Activated T-cell treated with anti-CD3 and anti-CD28 coated beads for 48 hours (primary cell): ENCODE data around the gene BRSK1.
"Not testable (repeated sequence)": the region's sequence is repeated elsewhere in the genome, so short reads cannot be mapped to it uniquely, and the experiment has no call there.

Experiments
- DNase-seq: peaks from one replicate; pipeline ENCODE4 v3.0.0-alpha.2; 2020; ENCODE audit warnings: low read depth

BRSK1 gene

DNA sequence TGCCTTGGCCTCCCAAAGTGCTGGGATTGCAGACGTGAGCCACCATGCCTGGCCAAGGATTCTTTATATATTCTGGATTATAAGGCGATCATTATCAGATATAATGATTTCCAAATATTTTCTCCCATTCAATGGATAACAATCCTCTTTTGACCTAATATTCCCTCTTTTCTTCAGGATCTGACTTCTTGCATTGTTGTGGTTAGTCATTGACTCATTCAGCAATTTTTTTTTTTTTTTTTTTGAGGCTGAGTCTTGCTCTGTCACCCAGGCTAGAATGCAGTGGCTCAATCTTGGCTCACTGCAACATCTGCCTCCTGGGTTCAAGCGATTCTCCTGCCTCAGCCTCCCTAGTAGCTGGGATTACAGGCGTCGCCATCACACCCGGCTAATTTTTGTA, 46.0 kb downstream of the BRSK1 start:
- not testable (repeated sequence) for DNase-seq

DNA sequence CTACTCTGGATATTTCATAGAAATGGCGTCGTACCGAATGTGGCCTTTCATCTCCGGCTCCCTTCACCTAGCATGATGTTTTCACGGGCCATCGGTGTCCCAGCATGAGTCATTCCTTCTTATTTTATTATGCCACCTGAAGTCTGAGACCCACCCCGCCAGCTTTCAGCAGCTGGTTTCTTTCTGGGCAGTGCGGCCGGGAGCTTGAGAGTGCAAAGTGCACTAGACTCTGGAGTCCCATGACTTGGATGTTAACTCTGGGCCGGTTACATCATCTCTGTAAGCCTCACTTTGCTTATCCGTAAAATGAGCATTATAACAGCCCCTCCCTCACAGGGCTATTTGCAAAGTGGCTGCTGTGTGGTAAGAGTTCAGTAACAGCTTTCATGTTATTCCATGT, 50.1 kb downstream of the BRSK1 start:
- DNase-seq, result no peak

DNA sequence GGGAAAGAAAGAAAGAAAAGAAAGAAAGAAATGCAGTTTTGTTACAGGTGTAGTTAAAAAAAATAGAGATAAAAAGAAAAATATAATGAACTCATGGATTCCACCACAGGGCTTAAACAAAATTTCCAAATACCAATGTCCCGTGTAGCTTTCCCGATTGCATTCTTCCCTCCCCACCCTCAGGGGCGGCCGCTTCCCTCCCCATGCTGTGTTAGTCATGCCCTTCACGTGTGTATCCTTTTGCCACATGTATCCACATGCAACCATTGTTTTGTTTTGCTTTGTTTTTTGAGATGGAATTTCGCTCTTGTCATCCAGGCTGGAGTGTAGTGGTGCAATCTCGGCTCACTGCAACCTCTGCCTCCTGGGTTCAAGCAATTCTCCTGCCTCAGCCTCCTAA, 52.3 kb downstream of the BRSK1 start:
- DNase-seq, result no peak

DNA sequence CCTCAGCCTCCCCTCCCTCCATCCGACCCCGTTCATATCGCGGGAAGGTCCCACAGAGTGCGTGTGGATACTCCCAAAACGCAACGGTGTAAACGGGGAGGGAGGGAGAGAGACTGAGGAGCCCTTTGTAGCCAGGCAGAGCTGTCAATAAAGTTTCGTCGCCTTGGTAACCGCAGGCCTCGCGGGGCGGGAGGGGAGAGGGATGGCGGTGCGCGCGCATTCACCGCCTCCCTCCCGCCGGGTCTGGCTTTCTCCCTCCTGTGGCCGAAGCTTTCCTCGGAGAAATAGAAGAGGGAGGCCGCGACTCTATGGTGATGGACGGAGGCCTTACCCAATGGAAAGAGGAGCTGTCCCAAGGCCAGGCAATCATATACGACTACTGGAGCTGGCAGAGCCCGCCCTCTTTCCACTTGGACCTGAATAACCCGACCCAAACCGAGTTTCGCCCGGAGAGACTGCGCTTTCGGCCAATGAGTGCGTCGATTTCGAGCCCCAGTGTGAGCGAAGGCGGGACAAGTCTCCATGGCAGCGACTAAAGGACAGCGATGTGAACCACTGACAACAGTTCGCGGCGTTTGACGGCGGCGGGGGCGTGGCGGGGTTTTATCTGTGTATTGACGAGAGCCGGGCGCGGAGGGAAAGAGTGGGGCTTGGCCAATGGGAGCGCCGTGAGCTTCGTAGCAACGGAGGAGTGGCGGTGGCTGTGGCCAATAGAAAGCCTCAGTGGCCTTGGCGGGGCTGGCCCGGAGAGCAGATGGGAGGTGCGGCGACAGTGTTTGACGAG, 55.5 kb downstream of the BRSK1 start, which contains the start of gene KMT5C:
KMT5C (plus strand) TSS at position 772 of the 784 bp plus-strand sequence. CDS start 2,061 bp downstream, outside the sequence.
- DNase-seq, result peak; percentile 100

DNA sequence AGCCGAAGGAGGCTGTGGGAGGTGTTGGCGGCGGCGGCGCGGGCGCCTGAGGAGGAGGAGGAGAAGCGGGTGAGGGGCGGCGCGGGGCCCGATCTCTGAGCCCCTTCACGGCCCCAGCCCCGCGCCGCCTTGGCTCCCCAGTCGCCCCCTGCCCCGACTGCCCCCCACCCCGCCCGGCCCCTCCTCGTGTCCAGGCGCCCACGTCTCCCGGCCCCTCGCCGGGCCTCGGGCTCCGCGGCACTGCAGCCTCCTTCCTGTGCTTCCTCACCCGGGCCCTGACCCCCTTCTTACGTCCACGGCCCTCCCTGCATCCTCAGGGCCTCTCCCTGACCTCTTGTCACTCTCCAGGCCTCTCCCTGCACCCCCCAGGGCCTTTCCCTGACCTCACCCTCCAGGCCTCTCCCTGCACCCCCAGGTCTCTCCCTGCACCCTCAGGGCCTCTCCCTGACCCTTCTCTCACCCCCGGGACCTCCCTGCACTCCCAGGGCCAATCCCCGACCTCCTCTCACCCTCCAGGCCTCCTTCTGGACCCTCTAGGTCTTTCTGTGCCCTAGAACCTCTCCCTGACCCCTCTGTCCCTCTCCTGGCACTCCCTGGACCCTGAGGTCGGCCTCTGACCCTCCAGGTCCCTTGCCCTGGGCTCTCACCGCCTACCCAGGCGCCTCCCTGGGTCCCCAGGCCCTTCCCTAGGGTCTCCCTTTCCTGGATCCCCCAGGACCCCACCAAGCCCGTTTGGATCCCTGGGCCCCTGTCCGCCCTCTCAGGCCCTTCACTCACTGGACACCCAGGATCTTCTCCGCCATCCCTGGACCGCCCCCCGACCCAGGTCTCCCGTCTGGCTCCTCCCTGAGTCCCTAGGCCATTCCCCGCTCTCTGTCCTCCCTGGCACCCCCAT, 56.3 kb downstream of the BRSK1 start:
- peak; percentile 21 for DNase-seq

DNA sequence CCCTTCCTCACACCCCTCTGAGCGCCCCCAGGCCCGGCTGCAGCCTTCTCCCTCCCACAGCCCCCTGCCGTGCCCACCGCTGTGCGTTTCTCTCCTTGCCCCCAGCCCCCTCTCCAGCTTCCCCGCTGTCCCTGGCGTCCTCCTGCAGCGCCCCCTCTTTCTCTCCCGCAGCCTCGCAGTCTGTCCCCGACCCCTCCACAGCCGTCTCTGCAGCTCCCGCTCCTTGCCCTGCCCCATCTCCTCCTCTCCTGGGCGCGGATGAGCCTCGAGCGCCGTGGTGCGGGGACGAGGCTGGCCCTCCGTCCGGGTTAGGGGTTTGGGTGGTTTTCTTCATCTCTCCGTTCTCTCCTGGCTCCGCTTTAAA, 57.0 kb downstream of the BRSK1 start:
- peak; percentile 33 for DNase-seq

DNA sequence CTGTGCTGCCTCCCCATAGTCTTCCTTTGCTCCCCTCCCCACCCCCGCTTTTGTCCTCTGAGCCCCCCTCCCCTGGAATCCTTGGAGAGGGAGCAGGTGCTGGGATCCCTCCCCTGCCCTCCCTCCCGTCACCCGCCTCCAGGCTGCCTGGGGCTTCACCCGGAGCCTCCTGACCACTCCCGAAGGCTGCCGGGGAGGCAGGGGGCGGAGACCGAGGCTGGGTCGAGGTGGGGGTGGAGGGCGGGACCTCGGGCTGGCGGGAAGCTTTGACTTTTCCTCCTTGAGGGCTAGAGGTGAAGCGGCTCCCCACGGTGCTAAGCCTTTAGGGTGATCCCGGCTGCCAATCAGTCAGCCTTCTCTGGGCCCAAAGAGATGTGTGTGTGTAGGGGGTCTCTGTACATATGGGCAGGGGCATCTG, 57.4 kb downstream of the BRSK1 start:
- peak; percentile 73 for DNase-seq

DNA sequence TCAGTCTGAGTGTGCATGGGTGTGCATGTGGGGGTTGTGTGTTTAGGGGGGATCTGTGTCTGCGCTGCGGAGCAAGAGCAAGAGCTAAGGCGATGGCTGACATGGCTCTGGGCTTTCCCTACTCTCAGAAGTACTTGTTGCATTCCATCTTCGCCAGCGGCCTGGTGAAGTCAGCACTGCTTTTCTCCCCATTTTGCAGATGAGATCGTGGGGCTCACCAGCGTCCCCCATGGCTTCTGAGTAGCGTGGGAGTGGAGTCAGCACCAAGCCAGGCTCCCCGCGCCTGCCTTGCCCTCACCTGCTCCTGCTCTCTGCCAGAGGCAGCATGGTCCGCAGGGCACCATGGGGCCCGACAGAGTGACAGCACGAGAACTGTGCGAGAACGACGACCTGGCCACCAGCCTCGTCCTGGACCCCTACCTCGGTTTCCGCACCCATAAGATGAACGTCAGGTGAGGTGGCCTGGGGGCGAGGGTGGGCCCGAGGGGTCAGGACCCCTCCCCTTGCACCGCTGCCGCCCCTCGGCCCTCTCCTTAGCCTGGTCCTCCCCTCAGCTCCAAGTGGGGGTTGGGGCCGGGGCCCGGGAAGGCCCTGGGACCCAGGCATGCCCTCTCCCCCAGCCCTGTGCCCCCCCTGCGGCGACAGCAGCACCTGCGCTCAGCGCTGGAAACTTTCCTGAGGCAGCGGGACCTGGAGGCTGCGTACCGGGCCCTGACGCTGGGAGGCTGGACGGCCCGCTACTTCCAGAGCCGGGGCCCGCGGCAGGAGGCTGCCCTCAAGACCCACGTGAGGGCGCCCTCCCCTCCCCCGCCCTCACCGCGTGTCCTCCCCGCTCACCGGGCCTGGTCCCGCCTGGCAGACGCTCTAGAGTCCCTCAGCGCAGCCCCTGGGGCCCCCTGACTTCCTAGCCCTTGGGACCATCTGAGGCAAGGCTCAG, 58.1 kb downstream of the BRSK1 start:
- DNase-seq, result no peak

DNA sequence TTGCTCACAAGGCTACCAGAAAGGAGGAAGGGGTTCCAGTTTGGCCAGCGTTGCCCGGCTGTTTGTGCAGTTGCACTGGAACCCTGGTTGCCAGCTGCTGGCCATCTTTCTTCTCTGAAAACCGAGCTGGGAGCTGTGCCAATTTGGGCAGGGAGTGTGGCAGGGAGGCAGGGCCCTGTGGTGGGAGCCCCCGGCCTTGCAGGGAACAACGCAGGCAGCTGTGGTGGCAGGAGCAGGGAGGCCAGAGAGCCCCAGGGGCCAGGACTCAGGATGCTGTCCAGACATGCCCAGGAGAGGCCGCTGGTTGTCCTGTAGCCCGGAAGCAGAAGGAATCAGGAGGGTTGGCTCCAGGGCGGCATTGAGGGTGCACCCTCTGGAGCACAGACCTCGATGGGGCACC, 60.6 kb downstream of the BRSK1 start:
- no peak for DNase-seq

DNA sequence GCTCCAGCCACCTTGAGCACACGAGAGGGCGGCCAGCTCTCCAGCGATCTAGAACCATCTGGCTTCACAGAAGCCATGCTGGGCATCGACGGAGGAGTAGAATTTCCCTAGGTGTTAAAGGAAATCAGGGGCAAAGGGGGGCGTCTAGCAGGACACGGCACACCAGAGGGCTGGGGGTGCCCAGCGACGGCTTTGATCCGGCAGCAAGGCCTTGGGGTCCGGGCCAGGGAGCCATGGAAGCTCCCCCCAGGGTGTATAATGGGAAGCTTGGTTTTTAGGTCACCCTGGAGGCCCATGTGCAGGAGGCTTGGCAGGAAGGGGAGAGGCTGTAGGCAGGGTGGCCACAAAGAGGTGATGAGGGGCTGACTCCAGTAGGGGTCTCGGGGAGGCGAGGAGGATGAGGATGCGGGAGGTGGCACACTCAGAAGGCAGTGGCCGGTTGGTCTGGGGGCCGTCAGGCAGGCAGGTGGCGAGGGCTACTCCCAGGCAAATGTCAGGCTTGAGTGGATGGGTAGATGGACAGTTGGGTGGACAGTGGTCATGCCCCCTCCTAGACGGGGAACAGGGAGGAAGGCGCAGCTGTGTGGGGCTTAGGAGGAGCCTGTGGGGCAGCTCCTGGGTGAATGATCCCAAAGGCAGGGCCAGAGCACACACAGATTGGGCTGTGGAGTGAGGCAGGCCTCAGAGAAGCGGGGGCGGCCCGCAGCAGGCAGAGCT, 61.5 kb downstream of the BRSK1 start:
- DNase-seq, result no peak

DNA sequence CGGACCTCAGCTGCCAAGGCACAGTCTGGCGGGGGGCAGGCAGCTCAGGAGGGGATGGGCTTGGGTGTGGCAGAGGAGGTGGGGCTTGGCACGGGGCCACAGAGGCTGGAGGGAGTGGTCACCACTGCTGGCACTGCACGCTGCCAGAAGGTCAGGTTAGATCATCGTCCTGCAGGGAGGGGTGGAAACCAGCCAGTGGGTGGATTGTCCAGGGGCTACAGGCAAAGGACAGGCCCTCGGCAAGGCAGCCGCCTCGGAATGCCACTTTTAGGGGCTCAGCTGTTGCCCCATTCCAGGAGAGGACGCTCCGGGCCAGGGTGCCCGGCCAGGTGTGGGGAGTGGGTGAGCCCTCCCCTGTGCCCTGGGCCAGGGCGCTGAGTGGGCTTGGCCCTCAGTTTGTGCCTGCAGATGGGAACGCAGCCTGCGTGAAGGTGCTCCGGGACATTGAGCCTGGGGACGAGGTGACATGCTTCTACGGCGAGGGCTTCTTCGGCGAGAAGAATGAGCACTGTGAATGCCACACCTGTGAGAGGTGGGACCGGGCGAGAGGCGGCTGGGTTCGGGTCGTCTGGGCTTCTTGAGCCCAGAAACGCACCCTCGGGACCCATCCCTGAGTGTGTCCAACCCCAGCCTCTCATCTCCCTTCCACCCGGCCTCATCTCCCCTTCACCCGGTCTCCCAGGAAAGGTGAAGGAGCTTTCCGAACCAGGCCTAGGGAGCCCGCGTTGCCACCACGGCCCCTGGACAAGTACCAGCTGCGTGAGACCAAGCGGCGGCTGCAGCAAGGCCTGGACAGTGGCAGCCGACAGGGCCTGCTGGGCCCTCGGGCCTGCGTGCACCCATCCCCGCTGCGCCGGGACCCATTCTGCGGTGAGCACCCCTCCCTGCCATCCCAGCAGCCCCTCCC, 62.3 kb downstream of the BRSK1 start:
- no peak for DNase-seq

DNA sequence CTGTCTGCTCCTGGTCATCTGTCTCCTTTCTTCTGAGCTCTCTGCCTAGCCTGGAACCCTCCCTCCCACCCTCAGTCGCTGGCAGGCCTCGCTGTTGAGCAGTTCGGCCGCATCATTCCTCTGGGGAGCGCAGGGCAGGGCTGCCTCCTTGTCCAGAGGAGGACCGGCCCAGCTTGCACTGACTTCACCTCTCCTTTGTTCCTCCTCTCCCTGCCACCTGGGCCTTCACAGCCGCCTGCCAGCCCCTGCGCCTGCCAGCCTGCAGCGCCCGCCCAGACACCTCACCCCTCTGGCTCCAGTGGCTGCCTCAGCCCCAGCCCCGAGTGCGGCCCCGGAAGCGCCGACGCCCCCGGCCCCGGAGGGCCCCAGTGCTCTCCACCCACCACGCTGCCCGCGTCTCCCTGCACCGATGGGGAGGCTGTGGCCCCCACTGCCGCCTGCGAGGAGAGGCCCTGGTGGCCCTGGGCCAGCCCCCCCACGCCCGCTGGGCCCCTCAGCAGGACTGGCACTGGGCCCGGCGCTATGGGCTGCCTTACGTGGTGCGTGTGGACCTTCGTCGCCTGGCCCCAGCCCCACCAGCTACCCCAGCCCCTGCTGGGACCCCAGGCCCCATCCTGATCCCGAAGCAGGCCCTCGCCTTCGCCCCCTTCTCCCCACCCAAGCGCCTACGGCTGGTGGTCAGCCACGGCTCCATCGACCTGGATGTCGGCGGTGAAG, 63.1 kb downstream of the BRSK1 start:
- no peak for DNase-seq

DNA sequence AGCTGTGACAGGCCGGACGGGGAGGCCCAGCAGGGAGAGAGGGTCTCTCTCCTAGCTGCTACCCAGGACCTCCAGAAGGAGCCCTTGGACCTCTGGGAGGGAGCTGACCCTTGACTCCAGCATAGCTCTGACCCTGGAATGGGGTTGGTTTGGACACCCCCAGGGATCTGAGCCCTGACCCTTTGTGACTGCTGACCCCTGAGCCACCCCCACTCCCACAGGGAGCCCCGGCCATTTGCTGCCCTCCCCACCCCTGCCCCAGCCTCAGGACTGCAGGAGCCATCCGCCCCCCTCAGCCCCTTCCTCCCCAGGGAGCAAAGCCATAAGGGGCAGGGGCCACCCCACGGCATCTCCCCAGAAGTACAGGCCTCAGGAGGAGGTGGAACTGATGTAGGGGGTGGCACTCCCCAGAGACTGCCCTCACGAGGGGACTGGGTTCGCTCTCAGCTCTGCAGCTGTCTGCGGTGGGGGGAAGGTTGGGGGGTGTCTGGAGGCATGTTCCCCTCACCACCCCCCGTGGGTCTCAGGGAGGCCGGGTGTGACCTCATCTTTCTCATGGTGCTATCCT, 63.7 kb downstream of the BRSK1 start:
- DNase-seq, result no peak

DNA sequence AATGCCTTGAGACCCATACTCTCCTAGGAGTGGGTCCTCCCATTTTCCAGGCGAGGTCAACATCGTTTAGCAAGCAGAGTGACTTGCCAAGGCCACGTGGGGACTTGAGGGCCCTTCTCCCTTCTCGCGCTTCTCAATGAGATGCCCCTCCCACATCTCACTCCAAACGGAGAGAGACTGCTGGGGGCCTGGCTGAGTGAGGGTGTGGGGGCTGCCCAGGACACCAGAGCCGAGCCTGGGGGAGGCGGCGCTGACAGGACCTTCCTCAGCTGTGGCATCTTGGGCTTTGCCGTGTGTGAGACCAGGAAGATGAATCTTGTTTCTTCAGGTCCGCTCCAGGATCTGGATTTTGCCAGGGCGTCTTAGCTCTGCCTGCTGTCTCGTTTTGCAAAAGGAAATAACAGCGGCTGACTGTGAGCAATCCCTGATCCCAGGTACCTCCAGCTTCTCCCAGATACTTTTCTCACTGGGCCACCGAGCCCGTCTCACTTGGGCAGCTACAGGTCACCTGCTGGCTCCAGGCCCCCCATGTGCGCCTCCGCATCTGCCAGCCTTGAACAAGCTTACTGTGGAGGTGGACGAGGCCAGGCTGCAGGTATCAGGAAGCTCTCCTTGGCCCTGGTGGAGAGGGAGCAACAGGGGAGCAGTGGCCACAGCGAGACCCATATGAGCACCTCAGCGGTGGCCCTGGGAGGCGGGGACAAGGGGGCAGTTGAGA, 64.7 kb downstream of the BRSK1 start:
- no peak for DNase-seq

DNA sequence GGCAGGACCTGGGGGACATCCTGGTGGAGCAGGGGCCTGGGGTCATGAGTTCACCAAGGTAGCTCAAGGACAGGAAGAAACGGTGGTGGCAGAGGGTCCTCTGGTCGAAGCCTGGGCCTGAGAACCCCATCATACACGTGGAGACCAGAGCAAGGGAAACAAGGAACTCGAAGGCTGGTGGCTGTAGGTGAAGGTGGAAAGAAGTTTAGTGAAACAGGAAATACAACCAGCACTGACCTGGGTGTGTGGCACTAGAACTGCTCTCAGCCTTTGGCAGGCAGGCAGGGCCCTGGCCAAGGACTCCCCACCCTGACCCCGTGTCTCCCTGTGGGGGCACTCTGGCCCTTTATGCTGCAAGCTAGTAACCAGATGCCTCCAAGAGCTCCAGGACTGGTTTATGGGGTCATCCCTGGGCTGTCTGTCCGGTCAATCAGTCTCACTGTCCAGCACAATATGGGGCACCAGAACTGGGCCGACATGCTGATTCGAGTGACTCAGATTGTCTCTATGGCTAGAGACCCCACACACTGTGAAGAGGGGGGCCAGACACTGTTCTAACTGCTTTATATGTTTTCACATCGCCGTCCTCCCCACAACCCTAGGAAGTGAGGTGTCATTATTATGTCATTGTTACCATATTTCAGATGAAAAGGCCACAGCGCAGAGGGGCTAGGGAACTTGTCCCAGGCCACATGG, 67.0 kb downstream of the BRSK1 start:
- DNase-seq, result no peak

DNA sequence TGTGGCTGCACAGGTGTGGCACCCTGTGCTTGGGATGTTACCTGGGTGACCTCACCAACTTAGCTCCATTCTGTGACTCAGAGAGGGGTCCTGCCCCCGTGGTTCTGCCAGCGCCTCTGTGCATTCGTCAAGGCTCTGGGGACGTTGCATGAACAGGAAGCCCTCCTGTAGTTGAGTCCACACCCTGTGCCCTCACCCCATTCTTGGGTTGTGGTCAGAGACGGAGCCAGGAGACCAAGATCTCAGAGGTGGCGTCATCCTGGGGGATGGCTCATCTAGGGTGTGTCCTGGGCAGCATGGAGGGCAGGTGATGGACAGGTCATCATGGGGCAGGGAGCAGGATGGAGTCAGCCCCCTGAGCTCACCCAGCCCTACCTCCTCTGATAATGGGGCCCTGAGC, 68.2 kb downstream of the BRSK1 start:
- DNase-seq, result no peak

DNA sequence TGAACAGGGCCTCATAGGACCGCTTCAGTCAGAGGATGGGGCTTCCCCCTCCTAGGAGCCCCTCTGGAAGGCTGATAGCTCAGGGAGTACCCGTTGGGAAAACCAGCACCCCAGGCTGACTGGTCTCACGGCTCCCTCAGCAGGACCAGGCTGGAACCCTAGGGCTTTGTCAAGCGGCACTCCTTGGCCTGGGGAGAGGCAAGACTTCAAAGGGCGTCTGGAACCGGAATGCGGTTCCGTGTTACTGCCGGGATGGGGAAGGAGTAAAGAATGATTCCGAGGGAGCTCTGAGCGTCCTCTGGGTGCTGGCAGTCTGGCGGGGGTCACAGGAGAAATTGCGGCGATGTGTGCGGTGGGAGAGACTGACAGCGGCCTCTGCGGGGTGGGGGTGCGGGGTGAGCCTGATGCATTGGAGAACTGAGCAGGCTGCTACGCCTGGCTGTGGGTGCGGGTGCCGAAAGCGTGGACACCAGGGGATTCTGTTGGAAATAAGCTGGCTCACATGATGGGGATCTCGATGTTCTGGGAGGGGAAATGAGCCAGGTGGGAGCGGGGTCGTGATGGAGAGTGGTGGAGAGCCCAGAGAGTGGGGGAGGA, 68.8 kb downstream of the BRSK1 start:
- no peak for DNase-seq

DNA sequence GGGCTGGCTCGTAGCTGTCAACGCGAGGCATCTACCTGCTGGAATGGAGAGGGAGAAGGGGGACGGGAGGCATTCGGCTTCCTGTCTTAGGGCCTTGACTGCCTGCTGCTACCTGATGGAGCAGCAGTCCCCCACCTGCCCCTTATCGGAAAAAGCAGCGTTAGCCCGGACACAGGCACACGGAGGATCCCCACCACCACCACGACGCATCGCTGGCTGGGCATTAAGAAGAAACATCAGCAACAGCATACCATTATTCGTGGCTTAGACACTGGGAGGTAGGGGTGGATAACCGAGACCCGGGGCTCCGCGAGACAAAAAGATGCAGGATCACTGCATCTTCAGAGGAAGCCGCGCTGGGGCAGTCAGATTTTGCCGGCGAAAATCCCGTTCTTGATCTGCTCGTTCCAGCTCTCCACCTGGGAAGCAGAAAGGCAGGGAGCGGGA, 69.6 kb downstream of the BRSK1 start:
- no peak for DNase-seq
